NCI-H146 treated with DMSO at 0.1 percent for 48 hours (cell line): Measurements from ENCODE around the gene SEZ6.
A peak's percentile ranks its signal among the peaks of the same experiment; 100 is the strongest.

Experiments
- DNase-seq: peaks from one replicate; lab custom pipeline; 2025; ENCODE audit not compliant: unreplicated experiment; lab: John Stamatoyannopoulos, UW

Gene SEZ6

GRCh38 chr17:28977659-28978355, 28.0 kb downstream of the SEZ6 start:
- no peak for DNase-seq

- DNase-seq = no peak
Measured at GRCh38 chr17:28975646-28976045, 30.2 kb downstream of the SEZ6 start.

GRCh38 chr17:28975031-28975430, 30.8 kb downstream of the SEZ6 start:
- DNase-seq = no peak

- DNase-seq = no peak
Measured at GRCh38 chr17:28974451-28974850, 31.4 kb downstream of the SEZ6 start.

GRCh38 chr17:28973425-28973824, 32.4 kb downstream of the SEZ6 start:
- no peak for DNase-seq

- DNase-seq = no peak
Measured at GRCh38 chr17:28972437-28972836, 33.4 kb downstream of the SEZ6 start.

- no peak for DNase-seq
Measured at GRCh38 chr17:28970879-28971278, 35.0 kb downstream of the SEZ6 start.

GRCh38 chr17:28969706-28970393, 36.0 kb downstream of the SEZ6 start:
- DNase-seq = peak; percentile 8

GRCh38 chr17:28968914-28969295, 36.9 kb downstream of the SEZ6 start:
- no peak for DNase-seq

- DNase-seq = no peak
Measured at GRCh38 chr17:28968231-28968913, 37.5 kb downstream of the SEZ6 start.

- DNase-seq = no peak
Measured at GRCh38 chr17:28967221-28968135, 38.4 kb downstream of the SEZ6 start.

GRCh38 chr17:28963841-28964240, 42.0 kb downstream of the SEZ6 start:
- DNase-seq = no peak

GRCh38 chr17:28963055-28963611, 42.7 kb downstream of the SEZ6 start:
- no peak for DNase-seq

- no peak for DNase-seq
Measured at GRCh38 chr17:28961391-28961790, 44.4 kb downstream of the SEZ6 start.

GRCh38 chr17:28960256-28961061, 45.4 kb downstream of the SEZ6 start:
- DNase-seq = no peak

GRCh38 chr17:28959471-28959871, 46.4 kb downstream of the SEZ6 start:
- no peak for DNase-seq

GRCh38 chr17:28958820-28959455, 46.9 kb downstream of the SEZ6 start:
- no peak for DNase-seq

GRCh38 chr17:28957992-28958355, 47.9 kb downstream of the SEZ6 start:
- no peak for DNase-seq

- no peak for DNase-seq
Measured at GRCh38 chr17:28957277-28957991, 48.4 kb downstream of the SEZ6 start.
